ENCODE measurements around the gene LMO2. TPM values are rescaled to one million over a fixed set of nuclear protein-coding genes. Genes with fewer than 3 reads are reported as not detected.

LMO2 gene
- total and polyA plus RNA-seq, 4 donors, result 25.5 to 72.4 (median 51.3) TPM

DNA sequence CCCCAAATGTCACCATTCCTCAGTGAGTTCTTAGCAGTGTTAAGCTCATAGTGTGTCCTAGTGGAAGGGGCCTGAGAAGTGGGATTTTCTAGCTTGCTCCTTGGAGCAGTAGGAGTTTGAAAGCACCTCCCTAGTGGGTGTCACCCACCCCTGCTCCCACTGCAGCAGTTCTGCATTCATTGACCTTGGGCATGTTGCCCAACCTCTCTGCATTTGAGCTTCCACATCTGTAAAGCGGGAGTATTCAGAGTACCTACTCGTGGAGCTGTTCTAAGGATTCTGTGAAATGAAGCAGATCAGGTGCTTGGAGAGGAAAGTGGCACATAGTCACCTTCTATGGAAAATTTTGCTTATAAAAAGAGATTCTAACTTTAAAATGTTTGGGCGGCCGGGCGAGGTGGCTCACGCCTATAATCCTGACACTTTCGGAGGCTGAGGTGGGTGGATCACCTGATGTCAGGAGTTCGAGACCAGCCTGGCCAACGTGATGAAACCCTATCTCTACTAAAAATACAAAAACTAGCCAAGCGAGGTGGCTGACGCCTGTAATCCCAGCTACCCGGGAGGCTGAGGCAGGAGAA, 16.9 kb downstream of the LMO2 start:
- Histone ChIP-seq H3K36me3 (ENCODE audit: control insufficient read depth in 1 of 2, insufficient read depth in 2 of 2, low read length in 1 of 2) (no peaks in the 10 kb centered on the region), H3K4me3 (ENCODE audit: low read length in 2 of 2) (no peak overlapping the region), H3K4me1 (ENCODE audit: control insufficient read depth in 1 of 2, insufficient read depth in 2 of 2, low read length in 2 of 2) (peaks cover 0 to 3% of the 10 kb centered on the region in 2 donors), H3K27ac (ENCODE audit: low read depth in 1 of 2, low read length in 2 of 2) (no peak overlapping the region), H3K27me3 (ENCODE audit: control insufficient read depth in 1 of 2, insufficient read depth in 2 of 2, low read length in 1 of 2) (no peaks in the 10 kb centered on the region), H3K9me3 (ENCODE audit: control insufficient read depth, low read length) (no peaks in the 10 kb centered on the region)
- intact Hi-C loops (cut with DNase I), result no loop called here
- ATAC-seq (ENCODE audit: low FRiP score) (no peak), DNase-seq (no peak)
- 93 to 94% methylated on average over 12 of the region's 12 CpGs for WGBS, 2 donors

DNA sequence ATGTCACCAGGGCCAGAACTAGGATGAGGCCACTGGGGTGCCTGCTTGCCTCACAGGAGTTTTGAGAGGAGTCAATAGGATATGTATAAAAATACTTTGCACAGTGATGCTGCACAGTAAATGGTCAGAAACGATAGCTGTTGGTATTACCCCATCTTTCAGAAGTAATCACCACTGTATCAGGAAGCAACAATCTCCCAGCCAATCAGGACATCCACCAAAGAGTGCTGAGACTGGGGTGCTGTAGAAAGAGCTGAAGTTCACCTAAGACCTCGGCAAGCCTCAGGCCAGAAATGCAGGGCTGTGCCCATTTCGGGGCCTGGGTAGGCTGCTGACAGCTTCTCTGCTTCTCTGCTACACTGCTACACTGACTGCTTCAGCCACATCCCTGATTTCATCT, 17.4 kb downstream of the LMO2 start:
- H3K9me3 ChIP-seq (ENCODE audit: control insufficient read depth, low read length), result no peaks in the 10 kb centered on the region
- DNase-seq, result no peak
- H3K27ac ChIP-seq (ENCODE audit: low read depth in 1 of 2, low read length in 2 of 2), result no peak overlapping the region
- H3K4me1 ChIP-seq (ENCODE audit: control insufficient read depth in 1 of 2, insufficient read depth in 2 of 2, low read length in 2 of 2), result peaks cover 0 to 3% of the 10 kb centered on the region in 2 donors
- intact Hi-C loops (cut with DNase I), result no loop called here
- H3K27me3 ChIP-seq (ENCODE audit: control insufficient read depth in 1 of 2, insufficient read depth in 2 of 2, low read length in 1 of 2), result no peaks in the 10 kb centered on the region
- H3K36me3 ChIP-seq (ENCODE audit: control insufficient read depth in 1 of 2, insufficient read depth in 2 of 2, low read length in 1 of 2), result no peaks in the 10 kb centered on the region
- no peak overlapping the region for H3K4me3 ChIP-seq (ENCODE audit: low read length in 2 of 2)
- 88 to 92% methylated on average over 3 of the region's 3 CpGs for WGBS, 2 donors
- ATAC-seq (ENCODE audit: low FRiP score), result no peak

DNA sequence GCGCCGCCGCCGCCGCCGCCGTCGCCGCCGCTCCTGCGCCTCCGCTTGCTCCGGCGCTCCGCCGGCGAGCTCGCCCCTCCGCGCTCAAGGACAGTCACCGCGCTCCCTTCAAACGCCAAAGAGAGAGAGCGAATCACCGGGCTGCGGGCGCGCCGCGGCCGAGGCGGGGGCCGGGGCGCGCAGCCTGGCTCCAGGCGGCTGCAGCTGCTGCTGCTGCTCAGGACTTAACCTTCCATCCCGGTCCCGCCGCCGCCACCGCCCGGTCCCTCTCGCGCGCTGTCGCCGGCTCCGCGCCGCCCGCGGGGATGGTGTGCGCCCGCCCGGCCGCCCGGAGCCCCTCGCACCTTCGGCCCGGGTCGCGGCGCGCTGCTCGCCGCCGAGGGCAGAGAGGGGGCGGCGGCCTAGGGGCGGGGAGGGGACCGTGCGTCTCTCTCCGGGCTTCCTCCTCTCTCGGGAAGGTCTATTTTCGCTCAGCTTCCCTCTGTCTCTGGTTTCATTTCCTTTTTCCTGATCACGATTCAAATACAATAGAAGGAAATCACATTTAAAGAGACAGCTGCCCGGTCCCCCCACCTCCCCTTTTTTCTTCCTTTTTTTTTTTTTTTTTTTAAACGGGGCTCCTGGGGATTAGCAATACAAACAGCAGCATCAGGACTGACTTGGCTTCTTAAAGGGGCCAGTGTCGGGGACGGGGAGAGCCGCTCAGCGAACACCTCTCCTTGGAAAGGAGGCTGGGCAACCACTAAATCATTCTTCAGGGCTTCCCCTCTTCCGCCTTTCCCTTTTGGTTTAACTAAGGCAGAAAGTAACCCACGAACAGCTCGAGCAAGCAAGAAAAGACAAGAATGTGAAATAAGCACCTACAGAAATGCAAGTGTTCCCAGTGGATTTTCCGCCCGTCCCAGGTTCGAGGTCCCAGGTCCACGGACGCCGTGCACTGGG, 22.1 kb downstream of the LMO2 start:
- 1% methylated on average over 55 to 91 of the region's 91 CpGs for WGBS, 2 donors
- H3K9me3 ChIP-seq (ENCODE audit: control insufficient read depth, low read length), result no peaks in the 10 kb centered on the region
- DNase-seq (peak; percentile 80 to 81), ATAC-seq (ENCODE audit: low FRiP score) (peak; percentile 78)
- H3K36me3 ChIP-seq (ENCODE audit: control insufficient read depth in 1 of 2, insufficient read depth in 2 of 2, low read length in 1 of 2), result no peaks in the 10 kb centered on the region
- intact Hi-C loops (cut with DNase I), result no loop called here
- H3K4me3 ChIP-seq (ENCODE audit: low read length in 2 of 2), result peak overlapping the region; percentile 78 to 91
- H3K27me3 ChIP-seq (ENCODE audit: control insufficient read depth in 1 of 2, insufficient read depth in 2 of 2, low read length in 1 of 2), result no peaks in the 10 kb centered on the region
- H3K27ac ChIP-seq (ENCODE audit: low read depth in 1 of 2, low read length in 2 of 2), result no peak overlapping the region
- H3K4me1 ChIP-seq (ENCODE audit: control insufficient read depth in 1 of 2, insufficient read depth in 2 of 2, low read length in 2 of 2), result peaks cover 0 to under 1% of the 10 kb centered on the region in 2 donors

DNA sequence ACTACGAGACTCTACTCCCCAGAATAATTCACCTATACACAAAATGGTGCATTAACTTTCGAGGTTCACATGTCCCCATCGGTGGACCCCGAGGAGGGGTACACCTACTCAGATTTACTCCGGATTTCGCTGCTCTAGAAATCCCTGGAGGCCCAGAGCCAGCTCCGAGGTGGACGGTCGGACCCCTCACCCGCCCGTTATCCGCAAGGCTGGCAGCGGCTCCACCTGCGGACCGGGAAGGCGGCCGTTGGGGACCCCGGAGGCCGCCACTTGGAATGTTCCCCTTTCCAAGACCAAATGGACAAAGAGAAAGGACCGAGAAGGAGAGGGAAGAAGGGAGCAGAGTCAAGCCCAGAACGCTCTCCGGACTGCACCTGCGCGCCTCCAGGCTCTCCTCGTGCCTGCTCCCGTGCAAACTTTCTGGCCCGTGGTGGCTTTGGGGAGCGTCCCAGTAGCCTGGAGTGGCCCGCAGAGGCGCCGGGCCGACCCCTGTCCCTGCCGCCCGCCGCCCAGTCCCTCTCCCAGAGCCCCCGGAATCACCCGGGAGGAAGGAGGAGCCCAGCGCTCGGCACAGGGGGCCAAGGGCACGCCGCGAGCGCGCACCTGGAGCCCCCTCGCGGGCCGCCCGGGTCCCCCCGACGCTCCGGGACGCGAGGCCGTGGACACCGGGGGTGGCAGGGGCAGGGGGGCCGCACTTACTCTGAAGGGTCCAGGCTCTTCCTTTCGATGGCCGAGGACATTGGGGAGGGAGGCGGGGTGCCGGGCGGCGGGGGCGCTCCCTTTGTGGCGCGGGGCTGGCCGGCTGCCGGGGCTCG, 23.0 kb downstream of the LMO2 start:
- Histone ChIP-seq H3K27me3 (ENCODE audit: control insufficient read depth in 1 of 2, insufficient read depth in 2 of 2, low read length in 1 of 2) (no peaks in the 10 kb centered on the region), H3K27ac (ENCODE audit: low read depth in 1 of 2, low read length in 2 of 2) (no peak overlapping the region), H3K4me3 (ENCODE audit: low read length in 2 of 2) (peak overlapping the region; percentile 78 to 91), H3K9me3 (ENCODE audit: control insufficient read depth, low read length) (no peaks in the 10 kb centered on the region), H3K36me3 (ENCODE audit: control insufficient read depth in 1 of 2, insufficient read depth in 2 of 2, low read length in 1 of 2) (no peaks in the 10 kb centered on the region), H3K4me1 (ENCODE audit: control insufficient read depth in 1 of 2, insufficient read depth in 2 of 2, low read length in 2 of 2) (no peaks in the 10 kb centered on the region)
- WGBS, 2 donors, result 2% methylated on average over 52 to 68 of the region's 68 CpGs
- DNase-seq (no peak), ATAC-seq (ENCODE audit: low FRiP score) (peak; percentile 2)
- intact Hi-C loops (cut with DNase I), result no loop called here

DNA sequence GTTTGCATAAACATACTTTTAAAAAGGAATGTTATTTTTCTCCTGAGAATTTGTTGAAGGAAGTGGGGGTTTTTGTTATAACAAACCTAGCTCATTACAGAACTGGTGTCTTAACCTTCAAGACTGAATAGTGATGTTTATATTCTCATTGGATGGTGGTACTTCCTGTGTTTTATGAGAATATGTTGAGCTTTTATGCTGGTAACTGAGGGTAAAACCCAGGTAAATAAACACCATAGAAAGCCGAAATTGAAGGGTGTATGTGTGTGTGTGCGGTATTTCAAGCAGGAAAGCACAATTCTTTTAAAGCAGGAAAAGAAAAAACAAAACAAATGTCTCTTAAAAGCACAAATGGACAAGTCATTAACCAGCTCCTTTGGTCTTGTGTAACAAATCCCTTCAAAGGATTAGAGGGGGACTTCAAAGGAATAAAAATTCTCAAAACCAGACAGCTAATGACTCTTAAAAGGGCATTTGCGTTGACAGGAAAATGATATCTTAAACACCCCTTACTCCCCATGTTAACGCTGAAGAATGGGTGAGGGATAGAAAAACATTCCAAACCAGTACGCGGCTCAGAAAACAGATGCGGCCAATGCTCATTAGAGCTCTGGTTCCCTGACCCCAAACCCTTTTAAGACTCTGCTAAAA, 23.8 kb downstream of the LMO2 start:
- ATAC-seq (ENCODE audit: low FRiP score), result no peak
- Histone ChIP-seq H3K9me3 (ENCODE audit: control insufficient read depth, low read length) (no peaks in the 10 kb centered on the region), H3K36me3 (ENCODE audit: control insufficient read depth in 1 of 2, insufficient read depth in 2 of 2, low read length in 1 of 2) (no peaks in the 10 kb centered on the region), H3K4me1 (ENCODE audit: control insufficient read depth in 1 of 2, insufficient read depth in 2 of 2, low read length in 2 of 2) (no peaks in the 10 kb centered on the region), H3K4me3 (ENCODE audit: low read length in 2 of 2) (peak overlapping the region in 1 of 2 donors; percentile 78), H3K27me3 (ENCODE audit: control insufficient read depth in 1 of 2, insufficient read depth in 2 of 2, low read length in 1 of 2) (no peaks in the 10 kb centered on the region), H3K27ac (ENCODE audit: low read depth in 1 of 2, low read length in 2 of 2) (no peak overlapping the region)
- intact Hi-C loops (cut with DNase I), result no loop called here
- 37 to 47% methylated on average over 7 of the region's 7 CpGs for WGBS, 2 donors
- DNase-seq, result no peak

DNA sequence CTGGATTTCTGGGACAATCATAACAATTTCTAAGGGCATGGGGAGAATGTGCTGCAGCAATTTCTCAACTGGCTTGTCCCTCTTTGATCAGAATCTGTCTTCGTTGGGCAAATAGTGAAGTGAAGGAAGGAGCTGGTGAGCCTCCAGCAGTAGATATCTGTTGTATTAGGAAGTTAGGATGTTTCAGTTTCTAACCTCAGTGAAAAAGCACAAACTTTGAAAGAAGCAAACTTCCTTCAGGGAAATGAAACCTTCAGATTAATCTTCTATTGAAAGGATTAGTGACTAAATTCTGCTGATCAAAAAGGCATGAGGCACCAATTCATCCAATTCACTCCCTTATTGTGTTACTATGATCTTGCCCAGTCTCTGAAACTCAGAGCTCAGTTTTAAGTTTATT, 24.3 kb downstream of the LMO2 start:
- no peak overlapping the region for H3K27ac ChIP-seq (ENCODE audit: low read depth in 1 of 2, low read length in 2 of 2)
- 77 to 78% methylated on average over 1 of the region's 1 CpG for WGBS, 2 donors
- no peaks in the 10 kb centered on the region for H3K36me3 ChIP-seq (ENCODE audit: control insufficient read depth in 1 of 2, insufficient read depth in 2 of 2, low read length in 1 of 2)
- no peak for DNase-seq
- H3K9me3 ChIP-seq (ENCODE audit: control insufficient read depth, low read length), result no peaks in the 10 kb centered on the region
- ATAC-seq (ENCODE audit: low FRiP score), result no peak
- H3K4me1 ChIP-seq (ENCODE audit: control insufficient read depth in 1 of 2, insufficient read depth in 2 of 2, low read length in 2 of 2), result no peaks in the 10 kb centered on the region
- no peaks in the 10 kb centered on the region for H3K27me3 ChIP-seq (ENCODE audit: control insufficient read depth in 1 of 2, insufficient read depth in 2 of 2, low read length in 1 of 2)
- intact Hi-C loops (cut with DNase I), result no loop called here
- no peak overlapping the region for H3K4me3 ChIP-seq (ENCODE audit: low read length in 2 of 2)

DNA sequence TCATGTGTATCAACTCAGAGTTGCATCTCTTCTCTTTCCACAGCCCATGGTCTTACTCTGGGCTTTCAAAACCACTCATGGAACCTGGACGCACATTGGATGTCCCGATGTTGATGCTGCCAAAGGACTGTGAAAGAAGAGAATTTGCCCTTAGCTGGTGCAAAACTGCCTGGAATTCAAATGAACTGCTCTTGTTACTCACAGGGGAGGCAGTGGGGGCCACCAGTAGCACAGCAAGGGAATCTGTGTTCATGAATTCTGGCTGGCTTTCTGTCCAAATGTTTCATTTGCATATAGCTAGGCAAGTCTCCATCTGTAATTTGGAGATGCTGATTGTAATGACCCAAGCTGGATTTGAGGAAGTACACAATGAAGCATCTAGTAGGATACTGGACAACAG, 24.9 kb downstream of the LMO2 start:
- ATAC-seq (ENCODE audit: low FRiP score), result no peak
- intact Hi-C loops (cut with DNase I), result no loop called here
- no peak overlapping the region for H3K27ac ChIP-seq (ENCODE audit: low read depth in 1 of 2, low read length in 2 of 2)
- no peaks in the 10 kb centered on the region for H3K4me1 ChIP-seq (ENCODE audit: control insufficient read depth in 1 of 2, insufficient read depth in 2 of 2, low read length in 2 of 2)
- no peaks in the 10 kb centered on the region for H3K36me3 ChIP-seq (ENCODE audit: control insufficient read depth in 1 of 2, insufficient read depth in 2 of 2, low read length in 1 of 2)
- H3K9me3 ChIP-seq (ENCODE audit: control insufficient read depth, low read length), result no peaks in the 10 kb centered on the region
- 88 to 91% methylated on average over 2 of the region's 2 CpGs for WGBS, 2 donors
- no peaks in the 10 kb centered on the region for H3K27me3 ChIP-seq (ENCODE audit: control insufficient read depth in 1 of 2, insufficient read depth in 2 of 2, low read length in 1 of 2)
- no peak for DNase-seq
- H3K4me3 ChIP-seq (ENCODE audit: low read length in 2 of 2), result no peak overlapping the region

DNA sequence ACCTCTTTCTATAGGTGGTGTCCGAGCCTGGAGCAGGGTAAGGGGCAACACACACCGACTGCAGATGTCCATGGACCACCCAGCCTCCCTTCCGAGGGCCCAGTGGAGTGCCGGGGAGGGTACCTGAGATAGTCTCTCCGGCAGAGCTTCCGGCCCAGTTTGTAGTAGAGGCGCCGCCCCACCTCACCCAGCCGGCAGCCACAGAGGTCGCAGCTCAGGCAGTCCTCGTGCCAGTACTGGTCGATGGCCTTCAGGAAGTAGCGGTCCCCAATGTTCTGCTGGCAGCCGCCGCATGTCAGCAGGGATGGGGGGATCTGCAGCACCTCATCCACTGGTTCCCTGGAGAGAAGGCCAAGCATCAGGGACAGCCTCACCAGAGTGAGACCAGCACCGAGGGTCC, 27.4 kb downstream of the LMO2 start:
- no peak overlapping the region for H3K4me3 ChIP-seq (ENCODE audit: low read length in 2 of 2)
- intact Hi-C loops (cut with DNase I), result no loop called here
- H3K36me3 ChIP-seq (ENCODE audit: control insufficient read depth in 1 of 2, insufficient read depth in 2 of 2, low read length in 1 of 2), result no peaks in the 10 kb centered on the region
- no peak overlapping the region for H3K27ac ChIP-seq (ENCODE audit: low read depth in 1 of 2, low read length in 2 of 2)
- DNase-seq (no peak), ATAC-seq (ENCODE audit: low FRiP score) (no peak)
- no peaks in the 10 kb centered on the region for H3K9me3 ChIP-seq (ENCODE audit: control insufficient read depth, low read length)
- H3K27me3 ChIP-seq (ENCODE audit: control insufficient read depth in 1 of 2, insufficient read depth in 2 of 2, low read length in 1 of 2), result no peaks in the 10 kb centered on the region
- WGBS, 2 donors, result 92 to 94% methylated on average over 16 of the region's 16 CpGs
- no peaks in the 10 kb centered on the region for H3K4me1 ChIP-seq (ENCODE audit: control insufficient read depth in 1 of 2, insufficient read depth in 2 of 2, low read length in 2 of 2)
